ENCODE results near the gene NIPAL3. TPM values are rescaled to one million over a fixed set of nuclear protein-coding genes. Genes with fewer than 3 reads are reported as not detected.

NIPAL3 gene
- total RNA-seq, 1 donor from 2014 or later: 18.6 TPM

- no peaks in the 10 kb centered on the region for H3K27me3 Mint-ChIP-seq (ENCODE audit: unreplicated experiment)
- no peak overlapping the region for H3K4me3 Mint-ChIP-seq (ENCODE audit: unreplicated experiment)
- no peak for DNase-seq
- no peak overlapping the region for H3K27ac Mint-ChIP-seq (ENCODE audit: unreplicated experiment)
- no peaks in the 10 kb centered on the region for H3K9me3 Mint-ChIP-seq (ENCODE audit: unreplicated experiment)
- H3K36me3 Mint-ChIP-seq (ENCODE audit: unreplicated experiment): peaks cover 3% of the 10 kb centered on the region
- H3K4me1 Mint-ChIP-seq (ENCODE audit: low read depth, unreplicated experiment): no peaks in the 10 kb centered on the region
- no peak for TF ChIP-seq CTCF (IDR thresholded peaks at IDR 0.05; ENCODE audit: partially characterized antibody, unreplicated experiment)
Observed at GRCh38 chr1:24476571-24476970, 61.0 kb downstream of the NIPAL3 start.

- no peak for TF ChIP-seq CTCF (IDR thresholded peaks at IDR 0.05; ENCODE audit: partially characterized antibody, unreplicated experiment)
- peaks cover 3% of the 10 kb centered on the region for H3K36me3 Mint-ChIP-seq (ENCODE audit: unreplicated experiment)
- no peaks in the 10 kb centered on the region for H3K9me3 Mint-ChIP-seq (ENCODE audit: unreplicated experiment)
- H3K4me1 Mint-ChIP-seq (ENCODE audit: low read depth, unreplicated experiment): no peaks in the 10 kb centered on the region
- H3K27ac Mint-ChIP-seq (ENCODE audit: unreplicated experiment): no peak overlapping the region
- H3K27me3 Mint-ChIP-seq (ENCODE audit: unreplicated experiment): no peaks in the 10 kb centered on the region
- no peak overlapping the region for H3K4me3 Mint-ChIP-seq (ENCODE audit: unreplicated experiment)
- no peak for DNase-seq
Observed at GRCh38 chr1:24477309-24477708, 61.7 kb downstream of the NIPAL3 start.

GRCh38 chr1:24481101-24481500 lies 65.5 kb downstream of the NIPAL3 start:
- peaks cover 3% of the 10 kb centered on the region for H3K36me3 Mint-ChIP-seq (ENCODE audit: unreplicated experiment)
- no peak for DNase-seq
- H3K4me1 Mint-ChIP-seq (ENCODE audit: low read depth, unreplicated experiment): no peaks in the 10 kb centered on the region
- H3K4me3 Mint-ChIP-seq (ENCODE audit: unreplicated experiment): no peak overlapping the region
- H3K27me3 Mint-ChIP-seq (ENCODE audit: unreplicated experiment): no peaks in the 10 kb centered on the region
- TF ChIP-seq CTCF (IDR thresholded peaks at IDR 0.05; ENCODE audit: partially characterized antibody, unreplicated experiment): no peak
- H3K9me3 Mint-ChIP-seq (ENCODE audit: unreplicated experiment): no peaks in the 10 kb centered on the region
- H3K27ac Mint-ChIP-seq (ENCODE audit: unreplicated experiment): no peak overlapping the region

GRCh38 chr1:24481843-24482610 lies 66.4 kb downstream of the NIPAL3 start:
- Mint-ChIP-seq H3K4me3 (ENCODE audit: unreplicated experiment) (no peak overlapping the region), H3K27me3 (ENCODE audit: unreplicated experiment) (no peaks in the 10 kb centered on the region), H3K27ac (ENCODE audit: unreplicated experiment) (no peak overlapping the region), H3K9me3 (ENCODE audit: unreplicated experiment) (no peaks in the 10 kb centered on the region), H3K36me3 (ENCODE audit: unreplicated experiment) (peaks cover 3% of the 10 kb centered on the region), H3K4me1 (ENCODE audit: low read depth, unreplicated experiment) (no peaks in the 10 kb centered on the region)
- no peak for TF ChIP-seq CTCF (IDR thresholded peaks at IDR 0.05; ENCODE audit: partially characterized antibody, unreplicated experiment)
- DNase-seq: no peak

GRCh38 chr1:24483441-24483840 lies 67.8 kb downstream of the NIPAL3 start:
- H3K27me3 Mint-ChIP-seq (ENCODE audit: unreplicated experiment): no peaks in the 10 kb centered on the region
- H3K36me3 Mint-ChIP-seq (ENCODE audit: unreplicated experiment): peaks cover 3% of the 10 kb centered on the region
- no peak for DNase-seq
- no peak overlapping the region for H3K27ac Mint-ChIP-seq (ENCODE audit: unreplicated experiment)
- H3K9me3 Mint-ChIP-seq (ENCODE audit: unreplicated experiment): no peaks in the 10 kb centered on the region
- H3K4me1 Mint-ChIP-seq (ENCODE audit: low read depth, unreplicated experiment): no peaks in the 10 kb centered on the region
- TF ChIP-seq CTCF (IDR thresholded peaks at IDR 0.05; ENCODE audit: partially characterized antibody, unreplicated experiment): no peak
- no peak overlapping the region for H3K4me3 Mint-ChIP-seq (ENCODE audit: unreplicated experiment)

All from glutamatergic neuron (in vitro differentiated cells).